ENCODE results near the gene SPTBN5.

DNA sequence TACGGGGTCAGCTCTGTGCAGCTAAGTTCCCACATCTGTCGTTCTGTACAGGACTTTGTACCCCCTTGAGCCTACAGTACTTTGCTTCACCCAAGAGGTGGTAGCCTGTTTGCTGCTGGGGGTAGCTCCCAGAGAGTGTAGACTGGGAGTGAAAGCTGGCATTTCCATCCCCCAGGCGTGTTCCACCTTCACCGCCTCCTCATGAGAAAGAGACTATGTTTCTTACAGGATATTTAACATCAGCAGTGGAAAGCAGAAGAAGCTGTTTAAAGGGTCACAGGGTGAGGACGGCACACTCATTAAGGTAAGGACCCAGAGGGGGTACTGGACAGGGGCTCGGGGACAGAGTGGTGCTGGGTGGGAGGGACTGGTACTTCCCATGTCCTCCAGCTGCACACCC is 76.1 kb downstream of the SPTBN5 start:
- TF ChIP-seq, protein P1, sequence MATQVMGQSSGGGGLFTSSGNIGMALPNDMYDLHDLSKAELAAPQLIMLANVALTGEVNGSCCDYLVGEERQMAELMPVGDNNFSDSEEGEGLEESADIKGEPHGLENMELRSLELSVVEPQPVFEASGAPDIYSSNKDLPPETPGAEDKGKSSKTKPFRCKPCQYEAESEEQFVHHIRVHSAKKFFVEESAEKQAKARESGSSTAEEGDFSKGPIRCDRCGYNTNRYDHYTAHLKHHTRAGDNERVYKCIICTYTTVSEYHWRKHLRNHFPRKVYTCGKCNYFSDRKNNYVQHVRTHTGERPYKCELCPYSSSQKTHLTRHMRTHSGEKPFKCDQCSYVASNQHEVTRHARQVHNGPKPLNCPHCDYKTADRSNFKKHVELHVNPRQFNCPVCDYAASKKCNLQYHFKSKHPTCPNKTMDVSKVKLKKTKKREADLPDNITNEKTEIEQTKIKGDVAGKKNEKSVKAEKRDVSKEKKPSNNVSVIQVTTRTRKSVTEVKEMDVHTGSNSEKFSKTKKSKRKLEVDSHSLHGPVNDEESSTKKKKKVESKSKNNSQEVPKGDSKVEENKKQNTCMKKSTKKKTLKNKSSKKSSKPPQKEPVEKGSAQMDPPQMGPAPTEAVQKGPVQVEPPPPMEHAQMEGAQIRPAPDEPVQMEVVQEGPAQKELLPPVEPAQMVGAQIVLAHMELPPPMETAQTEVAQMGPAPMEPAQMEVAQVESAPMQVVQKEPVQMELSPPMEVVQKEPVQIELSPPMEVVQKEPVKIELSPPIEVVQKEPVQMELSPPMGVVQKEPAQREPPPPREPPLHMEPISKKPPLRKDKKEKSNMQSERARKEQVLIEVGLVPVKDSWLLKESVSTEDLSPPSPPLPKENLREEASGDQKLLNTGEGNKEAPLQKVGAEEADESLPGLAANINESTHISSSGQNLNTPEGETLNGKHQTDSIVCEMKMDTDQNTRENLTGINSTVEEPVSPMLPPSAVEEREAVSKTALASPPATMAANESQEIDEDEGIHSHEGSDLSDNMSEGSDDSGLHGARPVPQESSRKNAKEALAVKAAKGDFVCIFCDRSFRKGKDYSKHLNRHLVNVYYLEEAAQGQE (IDR thresholded peaks at IDR 0.05; ENCODE audit: borderline replicate concordance): no peak
- TF ChIP-seq POLR2AphosphoS5 (IDR thresholded peaks at IDR 0.05) (no peak), CTCF (IDR thresholded peaks at IDR 0.05; ENCODE audit: poor library complexity, severe bottlenecking) (no peak), EZH2 (IDR thresholded peaks at IDR 0.05; ENCODE audit: borderline replicate concordance, insufficient read depth, low read length, poor library complexity, severe bottlenecking) (no peak), TAF1 (IDR thresholded peaks at IDR 0.05; ENCODE audit: low read depth) (no peak), SMC3 (conservative IDR thresholded peaks at IDR 0.05; ENCODE audit: poor library complexity) (no peak), RAD21 (conservative IDR thresholded peaks at IDR 0.05) (no peak), EP300 (conservative IDR thresholded peaks at IDR 0.05; ENCODE audit: poor library complexity, severe bottlenecking) (no peak), MXI1 (conservative IDR thresholded peaks at IDR 0.05; ENCODE audit: poor library complexity, severe bottlenecking) (no peak)
